BE2C (cell line): ENCODE results near the gene EFNA3.

Source experiments
- DNase-seq: peaks from one replicate; pipeline ENCODE4 v3.0.0-alpha.2; 2020
- H3K27me3 ChIP-seq: fragments of 250-450 bp; sonication (Bioruptor Pico); 2 replicates; pipeline ENCODE4 v1.5.1; 2020; ENCODE audit warnings: mild to moderate bottlenecking
- H3K36me3 ChIP-seq: fragments of 250-450 bp; sonication (Bioruptor Pico); 2 replicates; pipeline ENCODE4 v1.5.1; 2020; ENCODE audit warnings: mild to moderate bottlenecking
- H3K4me1 ChIP-seq: fragments of 250-450 bp; sonication (Bioruptor Pico); 2 replicates; pipeline ENCODE4 v1.5.1; 2020
- H3K4me3 ChIP-seq: 2 replicates; pipeline ENCODE4 v1.5.1; 2011; ENCODE audit warnings: low read depth, low read length
- H3K9me3 ChIP-seq: fragments of 250-450 bp; sonication (Bioruptor Pico); 2 replicates; pipeline ENCODE4 v1.5.1; 2020
- CTCF ChIP-seq: IDR thresholded peaks from 2 replicates; pipeline ENCODE4 v1.5.1; 2012; ENCODE audit warnings: mild to moderate bottlenecking, low read depth, low read length

Gene EFNA3

GRCh38 chr1:155057788-155058211 lies 20.8 kb upstream of the EFNA3 start:
- DNase-seq: no peak
- TF ChIP-seq CTCF: 0 out of 2 replicates have a peak, but pooled peaks have one; percentile 4
- no peaks in the 10 kb centered on the region for H3K9me3 ChIP-seq
- no peak overlapping the region for H3K4me3 ChIP-seq
- peaks cover 6% of the 10 kb centered on the region; the same call in 1 of the 2 replicates for H3K36me3 ChIP-seq
- no peaks in the 10 kb centered on the region for H3K27me3 ChIP-seq
- H3K4me1 ChIP-seq: no peaks in the 10 kb centered on the region; the same call in 1 of the 2 replicates

- Histone ChIP-seq H3K4me1 (no peaks in the 10 kb centered on the region; the same call in 1 of the 2 replicates), H3K36me3 (0 out of 2 replicates have a peak, but pooled peaks cover 3% of the 10 kb centered on the region), H3K9me3 (no peaks in the 10 kb centered on the region), H3K4me3 (no peak overlapping the region), H3K27me3 (no peaks in the 10 kb centered on the region)
- no peak for DNase-seq
- no peak for TF ChIP-seq CTCF
Observed at GRCh38 chr1:155060736-155061135, 17.9 kb upstream of the EFNA3 start.

- no peaks in the 10 kb centered on the region for H3K36me3 ChIP-seq
- peak; percentile 100 for DNase-seq
- no peaks in the 10 kb centered on the region; the same call in 1 of the 2 replicates for H3K4me1 ChIP-seq
- H3K27me3 ChIP-seq: no peaks in the 10 kb centered on the region
- TF ChIP-seq CTCF: peak; percentile 99
- no peaks in the 10 kb centered on the region for H3K9me3 ChIP-seq
- H3K4me3 ChIP-seq: peak overlapping the region; percentile 69
Observed at GRCh38 chr1:155061381-155062150, 17.1 kb upstream of the EFNA3 start.

DNA sequence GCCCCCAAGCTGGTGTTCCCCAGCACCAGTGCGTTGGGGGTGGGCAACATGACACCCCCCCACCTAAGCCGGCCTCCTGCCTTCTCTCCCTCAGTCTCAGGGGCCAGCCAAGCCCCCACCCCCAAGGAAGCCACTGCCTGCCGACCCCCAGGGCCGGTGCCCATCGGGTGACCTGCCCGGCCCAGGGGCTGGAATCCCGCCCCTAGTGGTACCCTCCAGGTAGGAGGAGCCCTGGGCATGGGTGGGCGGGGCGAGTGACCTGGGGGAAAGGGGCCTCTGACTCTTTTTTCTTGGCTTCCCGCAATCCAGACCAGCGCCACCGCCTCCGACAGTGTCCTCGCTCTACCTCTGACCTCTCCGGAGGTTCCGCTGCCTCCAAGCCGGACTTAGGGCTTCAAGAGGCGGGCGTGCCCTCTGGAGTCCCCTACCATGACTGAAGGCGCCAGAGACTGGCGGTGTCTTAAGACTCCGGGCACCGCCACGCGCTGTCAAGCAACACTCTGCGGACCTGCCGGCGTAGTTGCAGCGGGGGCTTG lies 16.4 kb upstream of the EFNA3 start:
- TF ChIP-seq CTCF: peak; percentile 50
- peak; percentile 80 for DNase-seq
- Histone ChIP-seq H3K27me3 (no peaks in the 10 kb centered on the region), H3K36me3 (no peaks in the 10 kb centered on the region), H3K9me3 (no peaks in the 10 kb centered on the region), H3K4me1 (no peaks in the 10 kb centered on the region; the same call in 1 of the 2 replicates), H3K4me3 (peak overlapping the region; percentile 69)

DNA sequence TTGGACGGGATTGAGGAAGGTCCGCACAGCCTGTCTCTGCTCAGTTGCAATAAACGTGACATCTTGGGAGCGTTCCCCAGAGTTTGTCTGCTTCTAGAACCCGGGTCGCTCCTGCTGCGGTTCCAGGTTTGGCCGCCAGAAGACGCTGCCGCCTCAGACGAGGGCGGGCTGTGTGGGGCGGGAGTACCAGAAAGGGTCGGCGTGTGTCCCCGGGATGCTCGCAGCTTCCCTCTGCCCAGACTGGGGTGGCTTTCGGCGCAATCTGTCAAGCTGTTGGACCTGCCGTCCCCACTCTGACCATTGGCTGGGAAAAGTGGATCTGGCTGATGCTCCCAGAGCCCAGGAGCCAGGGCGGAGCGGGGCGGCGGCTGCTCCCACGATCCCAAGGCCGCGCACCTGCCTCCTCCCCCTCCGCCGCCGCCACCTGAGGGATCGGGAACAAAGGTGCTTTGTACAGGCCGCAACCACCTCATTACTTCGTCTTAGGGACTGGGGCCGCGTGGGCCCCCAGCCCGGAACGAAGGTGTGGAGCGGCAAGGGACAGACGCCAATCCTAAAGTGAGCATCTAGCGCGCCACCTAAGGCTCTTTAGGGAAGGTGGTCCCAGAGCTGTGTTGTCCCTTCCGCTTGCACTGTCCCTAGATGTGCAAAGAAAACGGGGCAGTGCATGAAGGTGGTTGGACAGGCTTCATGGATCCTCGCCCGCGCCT lies 15.8 kb upstream of the EFNA3 start:
- Histone ChIP-seq H3K9me3 (no peaks in the 10 kb centered on the region), H3K27me3 (no peaks in the 10 kb centered on the region), H3K4me1 (no peaks in the 10 kb centered on the region; the same call in 1 of the 2 replicates), H3K36me3 (no peaks in the 10 kb centered on the region), H3K4me3 (peak overlapping the region; percentile 69)
- DNase-seq: peak; percentile 88
- peak; percentile 76 for TF ChIP-seq CTCF
